GM12873 (cell line): ENCODE results near the gene OR6J1.

Experiments used
- TF ChIP-seq, protein P1 (sequence below): IDR thresholded peaks from 2 replicates; pipeline ENCODE4 v1.5.1; 2012; ENCODE audit warnings: low read depth, mild to moderate bottlenecking, moderate library complexity, low read length, control low read depth; ENCODE audit not compliant: insufficient read depth; ENCODE audit errors: missing control alignments

Gene OR6J1

DNA sequence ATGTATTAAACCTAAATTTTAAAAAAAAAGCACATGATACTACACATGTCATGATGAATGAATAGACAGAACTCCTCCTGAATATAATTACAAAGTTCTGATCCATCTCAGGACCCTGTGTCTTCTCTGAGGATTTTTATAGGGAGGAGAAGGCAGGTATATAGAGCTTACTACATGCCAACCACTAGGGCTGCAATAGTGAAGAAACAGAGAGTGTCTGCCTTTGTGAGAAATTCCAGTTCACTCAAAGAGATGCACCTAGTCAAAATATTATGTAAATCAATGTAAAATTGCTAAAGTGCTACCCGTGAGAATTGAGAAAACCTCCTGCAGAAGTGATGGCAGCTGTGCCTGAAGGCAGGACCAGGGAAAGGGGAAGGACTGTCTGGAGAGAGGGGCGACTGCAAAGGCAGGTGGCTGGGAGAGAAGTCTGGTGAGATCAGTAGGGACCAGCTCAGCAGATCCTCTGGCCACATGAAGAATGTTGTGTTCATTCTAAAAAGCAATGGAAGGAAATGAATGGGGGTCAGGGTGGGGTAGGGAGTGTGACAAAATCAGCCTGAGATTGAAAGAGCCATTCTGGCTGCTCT is 31.0 kb downstream of the OR6J1 start:
- TF ChIP-seq, protein P1, sequence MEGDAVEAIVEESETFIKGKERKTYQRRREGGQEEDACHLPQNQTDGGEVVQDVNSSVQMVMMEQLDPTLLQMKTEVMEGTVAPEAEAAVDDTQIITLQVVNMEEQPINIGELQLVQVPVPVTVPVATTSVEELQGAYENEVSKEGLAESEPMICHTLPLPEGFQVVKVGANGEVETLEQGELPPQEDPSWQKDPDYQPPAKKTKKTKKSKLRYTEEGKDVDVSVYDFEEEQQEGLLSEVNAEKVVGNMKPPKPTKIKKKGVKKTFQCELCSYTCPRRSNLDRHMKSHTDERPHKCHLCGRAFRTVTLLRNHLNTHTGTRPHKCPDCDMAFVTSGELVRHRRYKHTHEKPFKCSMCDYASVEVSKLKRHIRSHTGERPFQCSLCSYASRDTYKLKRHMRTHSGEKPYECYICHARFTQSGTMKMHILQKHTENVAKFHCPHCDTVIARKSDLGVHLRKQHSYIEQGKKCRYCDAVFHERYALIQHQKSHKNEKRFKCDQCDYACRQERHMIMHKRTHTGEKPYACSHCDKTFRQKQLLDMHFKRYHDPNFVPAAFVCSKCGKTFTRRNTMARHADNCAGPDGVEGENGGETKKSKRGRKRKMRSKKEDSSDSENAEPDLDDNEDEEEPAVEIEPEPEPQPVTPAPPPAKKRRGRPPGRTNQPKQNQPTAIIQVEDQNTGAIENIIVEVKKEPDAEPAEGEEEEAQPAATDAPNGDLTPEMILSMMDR, result no peak

GRCh38 chr14:22610931-22611330 is 33.2 kb downstream of the OR6J1 start:
- TF ChIP-seq, protein P1, result no peak

GRCh38 chr14:22607291-22607690 is 36.9 kb downstream of the OR6J1 start:
- TF ChIP-seq, protein P1, result no peak

DNA sequence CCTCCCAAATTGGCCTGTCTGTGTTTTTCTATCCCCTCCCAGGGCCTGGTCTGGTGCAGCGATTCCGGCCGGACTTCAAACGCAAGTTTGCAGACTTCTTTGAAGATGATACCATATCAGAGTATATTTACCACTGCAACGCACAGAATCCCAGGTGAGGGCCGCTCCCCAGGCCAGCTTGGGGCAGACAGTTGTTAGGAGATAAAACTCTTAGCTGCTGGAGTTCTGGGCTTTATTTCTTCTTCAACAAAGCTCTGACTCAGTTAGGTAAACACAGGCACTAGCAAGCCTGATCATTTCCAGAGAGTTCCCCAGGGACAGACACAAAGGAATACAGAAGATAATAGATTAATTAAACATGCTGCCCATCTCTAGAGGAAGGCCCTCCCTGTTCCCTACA is 37.8 kb downstream of the OR6J1 start:
- TF ChIP-seq, protein P1, result no peak

GRCh38 chr14:22602862-22603261 is 41.3 kb downstream of the OR6J1 start:
- TF ChIP-seq, protein P1, result no peak

DNA sequence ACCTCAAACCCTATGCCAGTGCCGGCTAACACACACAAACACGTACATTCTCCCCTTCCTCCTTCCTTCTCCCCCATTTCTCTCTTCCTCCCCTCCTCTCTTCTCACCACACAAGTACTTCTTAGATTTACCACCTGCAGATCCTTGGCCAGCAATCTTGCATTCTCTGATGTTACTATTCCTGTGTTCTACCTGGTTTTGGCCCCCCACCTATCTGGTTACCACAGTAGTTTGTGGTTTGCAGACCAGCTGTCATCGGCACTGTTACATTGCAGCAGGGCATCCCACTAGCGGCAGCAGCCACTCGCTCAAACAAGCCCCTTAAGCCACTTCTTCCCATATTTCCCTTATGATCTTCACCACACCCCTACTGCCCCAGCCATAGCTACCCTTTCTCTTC is 42.2 kb downstream of the OR6J1 start:
- TF ChIP-seq, protein P1, result no peak

DNA sequence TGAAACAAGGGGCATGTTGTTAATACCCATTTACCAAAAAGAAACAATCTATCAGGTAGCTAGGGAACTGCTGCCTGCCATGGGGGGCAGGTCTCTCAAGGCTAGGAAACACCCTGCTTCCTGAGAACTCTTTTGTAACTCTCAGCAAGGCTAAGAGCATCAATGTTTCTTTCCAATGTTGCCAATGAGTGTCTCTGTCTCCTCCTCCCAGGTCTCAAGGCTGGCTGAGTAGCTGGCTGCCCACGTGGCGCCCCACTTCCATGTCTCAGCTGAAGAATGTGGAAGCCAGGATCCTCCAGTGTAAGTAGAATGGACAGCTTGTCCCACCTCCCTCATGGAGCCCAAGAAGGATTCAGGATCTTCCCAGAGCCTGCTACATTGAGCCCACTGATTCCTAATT is 42.7 kb downstream of the OR6J1 start:
- TF ChIP-seq, protein P1, result no peak
